ENCODE measurements around the gene FN1.

Gene FN1

GRCh38 chr2:215364157-215365155, 71.4 kb downstream of the FN1 start:
- H3K27ac ChIP-seq = no peak overlapping the region
- no peaks in the 10 kb centered on the region for H3K27me3 ChIP-seq (ENCODE audit: insufficient read depth, low read depth)
- H2AFZ ChIP-seq (ENCODE audit: low read depth) = no peak overlapping the region
- TF ChIP-seq CTCF (conservative IDR thresholded peaks at IDR 0.05; ENCODE audit: low read depth, low read length) = no peak
- H3K4me3 ChIP-seq (IDR thresholded peaks at IDR 0.05; ENCODE audit: insufficient read depth, low read depth, low read length) = no peak overlapping the region
- H3K9ac ChIP-seq = no peak overlapping the region
- H3K4me1 ChIP-seq (ENCODE audit: low read depth, poor library complexity, severe bottlenecking) = no peaks in the 10 kb centered on the region
- no peaks in the 10 kb centered on the region for H3K36me3 ChIP-seq (ENCODE audit: insufficient read depth)
- no peak overlapping the region for H3K4me2 ChIP-seq
- H4K20me1 ChIP-seq (ENCODE audit: insufficient read depth) = no peaks in the 10 kb centered on the region
- no peaks in the 10 kb centered on the region for H3K79me2 ChIP-seq (ENCODE audit: insufficient read depth, low read depth)

- no peaks in the 10 kb centered on the region for H3K79me2 ChIP-seq (ENCODE audit: insufficient read depth, low read depth)
- no peaks in the 10 kb centered on the region for H4K20me1 ChIP-seq (ENCODE audit: insufficient read depth)
- no peak overlapping the region for H3K4me2 ChIP-seq
- no peaks in the 10 kb centered on the region for H3K27me3 ChIP-seq (ENCODE audit: insufficient read depth, low read depth)
- no peak overlapping the region for H2AFZ ChIP-seq (ENCODE audit: low read depth)
- H3K27ac ChIP-seq = no peak overlapping the region
- no peaks in the 10 kb centered on the region for H3K36me3 ChIP-seq (ENCODE audit: insufficient read depth)
- H3K4me3 ChIP-seq (IDR thresholded peaks at IDR 0.05; ENCODE audit: insufficient read depth, low read depth, low read length) = no peak overlapping the region
- H3K9ac ChIP-seq = no peak overlapping the region
- H3K4me1 ChIP-seq (ENCODE audit: low read depth, poor library complexity, severe bottlenecking) = no peaks in the 10 kb centered on the region
- no peak for TF ChIP-seq CTCF (conservative IDR thresholded peaks at IDR 0.05; ENCODE audit: low read depth, low read length)
These were observed 72.3 kb downstream of the FN1 start for GRCh38 chr2:215363461-215364156.

GRCh38 chr2:215363039-215363438, 72.8 kb downstream of the FN1 start:
- no peak for TF ChIP-seq CTCF (conservative IDR thresholded peaks at IDR 0.05; ENCODE audit: low read depth, low read length)
- Histone ChIP-seq H2AFZ (ENCODE audit: low read depth) (no peak overlapping the region), H3K27ac (no peak overlapping the region), H3K4me1 (ENCODE audit: low read depth, poor library complexity, severe bottlenecking) (no peaks in the 10 kb centered on the region), H4K20me1 (ENCODE audit: insufficient read depth) (no peaks in the 10 kb centered on the region), H3K9ac (no peak overlapping the region), H3K79me2 (ENCODE audit: insufficient read depth, low read depth) (no peaks in the 10 kb centered on the region), H3K4me2 (no peak overlapping the region), H3K27me3 (ENCODE audit: insufficient read depth, low read depth) (no peaks in the 10 kb centered on the region), H3K4me3 (IDR thresholded peaks at IDR 0.05; ENCODE audit: insufficient read depth, low read depth, low read length) (no peak overlapping the region), H3K36me3 (ENCODE audit: insufficient read depth) (no peaks in the 10 kb centered on the region)

- Histone ChIP-seq H3K36me3 (ENCODE audit: insufficient read depth) (no peaks in the 10 kb centered on the region), H4K20me1 (ENCODE audit: insufficient read depth) (no peaks in the 10 kb centered on the region), H3K4me1 (ENCODE audit: low read depth, poor library complexity, severe bottlenecking) (no peaks in the 10 kb centered on the region), H3K27me3 (ENCODE audit: insufficient read depth, low read depth) (no peaks in the 10 kb centered on the region), H3K9ac (no peak overlapping the region), H2AFZ (ENCODE audit: low read depth) (no peak overlapping the region), H3K4me2 (no peak overlapping the region), H3K4me3 (IDR thresholded peaks at IDR 0.05; ENCODE audit: insufficient read depth, low read depth, low read length) (no peak overlapping the region), H3K27ac (no peak overlapping the region), H3K79me2 (ENCODE audit: insufficient read depth, low read depth) (no peaks in the 10 kb centered on the region)
- no peak for TF ChIP-seq CTCF (conservative IDR thresholded peaks at IDR 0.05; ENCODE audit: low read depth, low read length)
These were observed 73.3 kb downstream of the FN1 start for GRCh38 chr2:215362562-215362904.
